H1 (cell line): ENCODE data around the gene PARG. TPM values are rescaled to one million over a fixed set of nuclear protein-coding genes. Genes with fewer than 3 reads are reported as not detected.
"Not testable (repeated sequence)": the region's sequence is repeated elsewhere in the genome, so short reads cannot be mapped to it uniquely, and the experiment has no call there.

ENCODE experiments used
- CTCF ChIA-PET: fragments of 300-600 bp; sonication (Branson Sonifier 250); formaldehyde crosslinking; loops from one replicate; lab custom pipeline; 2021; ENCODE audit not compliant: partially characterized antibody; lab: Charles Lee
- POLR2A ChIA-PET: fragments of 300-600 bp; sonication (Branson Sonifier 250); formaldehyde crosslinking; loops from one replicate; lab custom pipeline; 2021; ENCODE audit warnings: inconsistent platforms; ENCODE audit not compliant: partially characterized antibody; lab: Charles Lee
- DNase-seq, 2 experiments: peaks; one replicate each; pipeline versions ENCODE4 v3.0.0 to v3.0.0-alpha.2; 2010 to 2022; ENCODE audit warnings: low spot score in 2 of 2, low read depth in 1 of 2, mixed read lengths in 1 of 2
- FAIRE-seq: peaks from 2 replicates; lab custom pipeline; 2011; peaks lifted over from hg19 to GRCh38; lab: Jason Lieb, UNC
- H2AFZ ChIP-seq: 2 replicates; pipeline ENCODE4 v1.8.1; 2012; ENCODE audit warnings: low read length, inconsistent platforms
- H2AK5ac ChIP-seq: 2 replicates; pipeline ENCODE4 v1.6.1; 2013; ENCODE audit warnings: low read depth, low read length
- H2BK120ac ChIP-seq: replicated peaks from 2 replicates; pipeline ENCODE3; 2013; ENCODE audit warnings: low read depth, low read length, inconsistent platforms
- H2BK12ac ChIP-seq: 2 replicates; pipeline ENCODE4 v1.6.1; 2013; ENCODE audit warnings: low read depth, low read length
- H2BK15ac ChIP-seq: 2 replicates; pipeline ENCODE4 v1.6.1; 2013; ENCODE audit warnings: low read length
- H2BK20ac ChIP-seq: 2 replicates; pipeline ENCODE4 v1.6.1; 2013; ENCODE audit warnings: low read length
- H2BK5ac ChIP-seq: 2 replicates; pipeline ENCODE4 v1.6.1; 2013; ENCODE audit warnings: low read depth, low read length
- H3K14ac ChIP-seq: 2 replicates; pipeline ENCODE4 v1.6.1; 2013; ENCODE audit warnings: inconsistent platforms; ENCODE audit not compliant: insufficient read length
- H3K18ac ChIP-seq: 2 replicates; pipeline ENCODE4 v1.6.1; 2013; ENCODE audit warnings: low read length; ENCODE audit errors: extremely low read depth
- H3K23ac ChIP-seq: 2 replicates; pipeline ENCODE4 v1.6.1; 2013; ENCODE audit warnings: inconsistent platforms; ENCODE audit not compliant: insufficient read length
- H3K23me2 ChIP-seq: 2 replicates; pipeline ENCODE4 v1.6.1; 2013; ENCODE audit warnings: low read depth, low read length
- H3K27ac ChIP-seq: 2 replicates; pipeline ENCODE4 v1.6.1; 2011; ENCODE audit warnings: low read depth, low read length, inconsistent platforms
- H3K27me3 ChIP-seq, 4 experiments: replicated peaks in 1 of 4; 1 replicate in 1 of 4; 2 replicates in 3 of 4; pipeline versions ENCODE4 v1.6.1 to v1.8.1; 2011 to 2013; ENCODE audit warnings: low read length in 3 of 4, mild to moderate bottlenecking in 3 of 4, inconsistent platforms in 2 of 4, mixed read lengths in 2 of 4, moderate library complexity in 1 of 4; ENCODE audit not compliant: control insufficient read depth in 3 of 4, insufficient read depth in 3 of 4; ENCODE audit errors: extremely low read depth in 1 of 4
- H3K36me3 ChIP-seq, 4 experiments: 2 replicates each; pipeline versions ENCODE4 v1.6.1 to v1.8.1; 2011 to 2013; ENCODE audit warnings: mild to moderate bottlenecking in 4 of 4, low read length in 3 of 4, moderate library complexity in 2 of 4, control low read depth in 1 of 4, inconsistent platforms in 1 of 4; ENCODE audit not compliant: insufficient read depth in 4 of 4, control insufficient read depth in 2 of 4
- H3K4ac ChIP-seq: replicated peaks from 2 replicates; pipeline ENCODE3; 2013; ENCODE audit warnings: low read length, low read depth, mixed read lengths, inconsistent platforms; ENCODE audit not compliant: insufficient read length
- H3K4me1 ChIP-seq, 4 experiments: replicated peaks in 1 of 4; 1 replicate in 1 of 4; 2 replicates in 3 of 4; pipeline versions ENCODE4 v1.6.1 to v1.8.1; 2011 to 2013; ENCODE audit warnings: low read length in 3 of 4, inconsistent platforms in 2 of 4, mixed read lengths in 1 of 4; ENCODE audit not compliant: insufficient read depth in 4 of 4, control insufficient read depth in 3 of 4
- H3K4me2 ChIP-seq, 2 experiments: 2 replicates each; pipeline versions ENCODE4 v1.6.1 to v1.8.1; 2011 to 2013; ENCODE audit warnings: low read depth in 2 of 2, low read length in 2 of 2, control low read depth in 1 of 2, inconsistent platforms in 1 of 2, mild to moderate bottlenecking in 1 of 2; ENCODE audit not compliant: insufficient read depth in 1 of 2
- H3K4me3 ChIP-seq, 4 experiments: fragments of 200-600, 300-600 bp in 1 of 4; sonication (generic), shearing (Covaris generic), sonication (Bioruptor Twin) in 1 of 4; 2 replicates each; pipeline versions ENCODE4 v1.5.1 to v1.8.1; 2011 to 2016; ENCODE audit warnings: low read length in 4 of 4, low read depth in 3 of 4, control low read depth in 2 of 4, inconsistent platforms in 2 of 4, mild to moderate bottlenecking in 2 of 4, mixed read lengths in 1 of 4, moderate library complexity in 1 of 4; ENCODE audit not compliant: insufficient read depth in 2 of 4; ENCODE audit errors: extremely low read depth in 1 of 4
- H3K56ac ChIP-seq: replicated peaks from 2 replicates; pipeline ENCODE3; 2013; ENCODE audit warnings: low read depth, mild to moderate bottlenecking, mixed read lengths, low read length, inconsistent platforms; ENCODE audit not compliant: insufficient read length
- H3K79me1 ChIP-seq: 2 replicates; pipeline ENCODE4 v1.6.1; 2013; ENCODE audit warnings: low read depth, low read length, control low read depth
- H3K79me2 ChIP-seq, 2 experiments: 2 replicates each; pipeline versions ENCODE4 v1.6.1 to v1.8.1; 2012 to 2013; ENCODE audit warnings: low read length in 2 of 2, mild to moderate bottlenecking in 2 of 2, inconsistent platforms in 1 of 2; ENCODE audit not compliant: insufficient read depth in 2 of 2, control insufficient read depth in 1 of 2
- H3K9ac ChIP-seq, 4 experiments: replicated peaks in 1 of 4; 1 replicate in 1 of 4; 2 replicates in 3 of 4; pipeline versions ENCODE4 v1.6.1 to v1.8.1; 2011 to 2013; ENCODE audit warnings: low read depth in 3 of 4, low read length in 3 of 4, control low read depth in 2 of 4, mild to moderate bottlenecking in 2 of 4, moderate library complexity in 2 of 4, inconsistent platforms in 1 of 4; ENCODE audit errors: extremely low read depth in 1 of 4
- H3K9me3 ChIP-seq, 2 experiments: 2 replicates each; pipeline versions ENCODE4 v1.6.1 to v1.8.1; 2012 to 2013; ENCODE audit warnings: mild to moderate bottlenecking in 2 of 2, moderate library complexity in 2 of 2, control low read depth in 1 of 2, inconsistent platforms in 1 of 2, low read depth in 1 of 2, low read length in 1 of 2, mixed read lengths in 1 of 2; ENCODE audit not compliant: insufficient read depth in 2 of 2
- H4K20me1 ChIP-seq, 2 experiments: replicated peaks in 1 of 2; 2 replicates each; pipeline versions ENCODE3 to v1.8.1; 2011 to 2013; ENCODE audit warnings: inconsistent platforms in 2 of 2, low read length in 2 of 2, mild to moderate bottlenecking in 1 of 2; ENCODE audit not compliant: insufficient read depth in 2 of 2, control insufficient read depth in 1 of 2
- H4K5ac ChIP-seq: 2 replicates; pipeline ENCODE4 v1.6.1; 2013; ENCODE audit warnings: low read length, low read depth, mixed read lengths, inconsistent platforms; ENCODE audit not compliant: insufficient read length
- H4K8ac ChIP-seq: 2 replicates; pipeline ENCODE4 v1.8.0; 2013; ENCODE audit warnings: mild to moderate bottlenecking, moderate library complexity, low read length, inconsistent platforms; ENCODE audit not compliant: insufficient read depth; ENCODE audit errors: extremely low read depth
- H4K91ac ChIP-seq: replicated peaks from 2 replicates; pipeline ENCODE3; 2013; ENCODE audit warnings: low read length, mixed read lengths, inconsistent platforms; ENCODE audit not compliant: insufficient read length
- ASH2L ChIP-seq: fragments of 200-600, 300-600 bp; sonication (generic); IDR thresholded peaks from one replicate; pipeline ENCODE4 v1.7.1; 2017; ENCODE audit warnings: low read length
- MAX ChIP-seq: IDR thresholded peaks from 2 replicates; pipeline ENCODE4 v1.6.1; 2012; ENCODE audit warnings: inconsistent platforms
- PHF8 ChIP-seq: fragments of 200-600 bp; sonication (generic); conservative IDR thresholded peaks from 2 replicates; pipeline ENCODE4 v1.7.1; 2012; ENCODE audit warnings: low read depth, mild to moderate bottlenecking, inconsistent platforms, low read length, moderate library complexity
- POLR2A ChIP-seq, 2 experiments: IDR thresholded peaks; 1 replicate in 1 of 2; 2 replicates in 1 of 2; pipeline ENCODE4 v1.6.1; 2011; ENCODE audit warnings: low read depth in 2 of 2, low read length in 2 of 2, mild to moderate bottlenecking in 2 of 2; ENCODE audit errors: control extremely low read depth in 1 of 2
- POLR2AphosphoS5 ChIP-seq: IDR thresholded peaks from 2 replicates; pipeline ENCODE4 v1.6.1; 2011; ENCODE audit warnings: low read depth, low read length
- SIN3A ChIP-seq, 2 experiments: IDR thresholded peaks in 1 of 2; conservative IDR thresholded peaks in 1 of 2; 2 replicates each; pipeline ENCODE4 v1.6.1; 2011 to 2012; ENCODE audit warnings: low read length in 2 of 2, improper control_type of control experiment in 1 of 2, low read depth in 1 of 2, mild to moderate bottlenecking in 1 of 2
- TAF1 ChIP-seq: IDR thresholded peaks from 2 replicates; pipeline ENCODE4 v1.6.1; 2011; ENCODE audit warnings: mild to moderate bottlenecking, low read depth, low read length
- TEAD4 ChIP-seq: IDR thresholded peaks from 2 replicates; pipeline ENCODE4 v1.6.1; 2012; ENCODE audit warnings: low read depth, low read length, inconsistent platforms, mixed read lengths
- WGBS, 2 experiments: shearing (Covaris generic) in 1 of 2; methylation state at CpG; one replicate each; pipeline versions ENCODE4 v1.1.6 to v1.1.7; 2013 to 2015; ENCODE audit warnings: low lambda C conversion rate in 2 of 2, mixed read lengths in 2 of 2, inconsistent platforms in 1 of 2, low coverage in 1 of 2, missing lambda C conversion rate in 1 of 2; ENCODE audit not compliant: insufficient replicate concordance in 2 of 2, insufficient coverage in 1 of 2, insufficient read length in 1 of 2; ENCODE audit errors: extremely low coverage in 1 of 2, missing lambda C conversion rate in 1 of 2; 5-methylcytosine and 5-hydroxymethylcytosine counted together
- long read RNA-seq, 2 experiments: library from RNA in 1 of 2; library from capped mRNA in 1 of 2; stranded (forward); transcript quantifications; one replicate each; pipeline ENCODE4 v2.0.0, GENCODE V29; 2021; ENCODE audit warnings: inconsistent platforms in 1 of 2
- polyA minus RNA-seq, 3 experiments: library from RNA; depleted of rRNA, polyadenylated mRNA; stranded (reverse); fragments of >200 nt; gene quantifications; 1 replicate in 2 of 3; 2 replicates in 1 of 3; pipeline ENCODE4 v1.2.3, GENCODE V29; 2011
- polyA plus RNA-seq, 7 experiments: library from polyadenylated mRNA; depleted of rRNA in 3 of 7; stranded (reverse) in 5 of 7; unstranded in 2 of 7; fragments of >200 nt in 5 of 7; fragments of 200-250 nt in 2 of 7; gene quantifications; 1 replicate in 5 of 7; 2 replicates in 1 of 7; 4 replicates in 1 of 7; pipeline versions ENCODE4 v1.2.1 to v1.2.3, GENCODE V29; 2011 to 2013; ENCODE audit warnings: missing spikeins in 2 of 7, mixed read lengths in 2 of 7
- total RNA-seq: library from RNA; stranded (reverse); fragmentation: NEBNext Ultra II Directional; extraction: Animal tissue kit (Norgen Biotek cat#: 25700); gene quantifications from 2 replicates; pipeline ENCODE4 v1.2.1, GENCODE V29; 2021

Gene PARG
- 53.4 and 56.2 TPM in 2 replicates for total RNA-seq
- 13.3 and 14.7 TPM in 2 replicates for polyA plus RNA-seq (2011; rRNA removed)
- 20.1 TPM for polyA plus RNA-seq (2011; cell fraction: cytosol; rRNA removed)
- 19.4 TPM for polyA plus RNA-seq (2011; cell fraction: nucleus; rRNA removed)
- 26.0 to 31.4 TPM (median 30.3 TPM) in 4 replicates for polyA plus RNA-seq (2012, experiment 1 of 2)
- 1.9 TPM for polyA plus RNA-seq (2012, experiment 2 of 2)
- polyA plus RNA-seq (2013, experiment 1 of 2): 20.3 TPM
- polyA plus RNA-seq (2013, experiment 2 of 2): 18.4 TPM
- polyA minus RNA-seq (2011; rRNA and poly(A)+ RNA removed): 47.9 and 52.9 TPM in 2 replicates
- 31.1 TPM for polyA minus RNA-seq (2011; cell fraction: cytosol; rRNA and poly(A)+ RNA removed)
- polyA minus RNA-seq (2011; cell fraction: nucleus; rRNA and poly(A)+ RNA removed): 94.5 TPM
- long read RNA-seq, experiment 1, partial matches to known transcripts: 7 of 21 reads
- long read RNA-seq, experiment 1, other reads (novel, unspliced or antisense): 14 of 21 reads
- long read RNA-seq, experiment 2, partial matches to known transcripts: 8 of 10 reads
- long read RNA-seq, experiment 2, other reads (novel, unspliced or antisense): 2 of 10 reads

GRCh38 chr10:49941447-49942338, at the start of gene PARG, which contains the start of gene TIMM23B:
PARG (minus strand) TSS chr10:49942027; CDS start chr10:49941725, 302 bp downstream.
TIMM23B (plus strand) TSS chr10:49942053; CDS start chr10:49942195, 142 bp downstream.
- H4K8ac ChIP-seq: peak within 1 kb of the TSS; percentile 79; the same call in 1 of the 2 replicates
- CTCF ChIA-PET: interaction anchor here (1.2 kb wide), 1 partner anchor 348 kb away, joined by 4 read pairs; no protein-coding TSS in a partner anchor
- peak; percentile 31 to 86 for DNase-seq
- H2BK15ac ChIP-seq, H3K9me3 ChIP-seq, H2BK12ac ChIP-seq, H2BK20ac ChIP-seq, H3K4ac ChIP-seq, H4K5ac ChIP-seq, H3K4me1 ChIP-seq, H3K27me3 ChIP-seq, H4K91ac ChIP-seq, H2BK5ac ChIP-seq, H2AK5ac ChIP-seq, H3K23me2 ChIP-seq, H3K23ac ChIP-seq, H2AFZ ChIP-seq, POLR2A ChIA-PET, H3K56ac ChIP-seq, H3K14ac ChIP-seq, H3K79me1 ChIP-seq, H3K36me3 ChIP-seq, H4K20me1 ChIP-seq, H2BK120ac ChIP-seq, FAIRE-seq: not testable (repeated sequence)
- H3K4me2 ChIP-seq: peak within 1 kb of the TSS; percentile 80 to 83
- peak within 1 kb of the TSS; percentile 68 to 86 (median 78) for H3K4me3 ChIP-seq
- peaks cover 9 to 52% of the 10 kb centered on the region in 2 experiments for H3K79me2 ChIP-seq
- H3K27ac ChIP-seq: peak within 1 kb of the TSS; percentile 81
- 1% methylated on average over 62 of the region's 81 CpGs; no CpG with 5 or more reads in 1 of the 2 experiments for WGBS, 2 experiments
- peak within 1 kb of the TSS; percentile 48; the same call in 1 of the 2 replicates for H3K18ac ChIP-seq
- peak within 1 kb of the TSS; percentile 78 to 91 (median 82) for H3K9ac ChIP-seq
- peak; percentile 19 for TF ChIP-seq ASH2L
- TF ChIP-seq MAX: peak; percentile 49
- TF ChIP-seq TAF1: peak; percentile 82; the same call in 1 of the 2 replicates
- TF ChIP-seq PHF8: peak; percentile 70
- peak; percentile 82 for TF ChIP-seq TEAD4
- TF ChIP-seq SIN3A (conservative IDR thresholded peaks at IDR 0.05 in 1 of 2, IDR thresholded peaks at IDR 0.05 in 1 of 2; ENCODE audit: low read depth in 1 of 2, low read length in 2 of 2): peak in 1 of 2 experiments; percentile 51; a peak in 1 of 4 replicates
- peak; percentile 74; the same call in 1 of the 2 replicates for TF ChIP-seq POLR2AphosphoS5
- peak; percentile 43 to 71 for TF ChIP-seq POLR2A (IDR thresholded peaks at IDR 0.05; ENCODE audit: control extremely low read depth in 1 of 2, low read depth in 2 of 2, low read length in 2 of 2)
